B cell (primary cell): ENCODE data around the gene MED26. TPM values are rescaled to one million over a fixed set of nuclear protein-coding genes. Genes with fewer than 3 reads are reported as not detected.

Source experiments
- ATAC-seq: fragments of 200-7000 bp; cut with Tn5 transposase; one replicate; pipeline ENCODE4 v1.10.0; 2021; ENCODE audit warnings: low read depth, mild to moderate bottlenecking, moderate number of reproducible peaks, moderate library complexity
- CTCF ChIA-PET: fragments of 350-600 bp; sonication (Branson Sonifier 250); formaldehyde crosslinking; loops from one replicate; lab custom pipeline; 2021; ENCODE audit warnings: antibody characterized with exemption, inconsistent platforms; lab: Charles Lee
- POLR2A ChIA-PET: fragments of 350-600 bp; sonication (Branson Sonifier 250); formaldehyde crosslinking; loops from one replicate; lab custom pipeline; 2021; ENCODE audit warnings: antibody characterized with exemption; lab: Charles Lee
- DNase-seq: peaks from one replicate; pipeline ENCODE4 v3.0.0; 2013
- H2AFZ ChIP-seq: 2 replicates; pipeline ENCODE4 v1.6.1; 2012; ENCODE audit warnings: mild to moderate bottlenecking, low read depth, low read length; ENCODE audit not compliant: insufficient read depth, poor library complexity, severe bottlenecking
- H3K27ac ChIP-seq, 2 donors: 1 replicate in 1 of 2; 2 replicates in 1 of 2; pipeline ENCODE4 v1.5.1; 2012 to 2013; ENCODE audit warnings: low read length in 2 of 2, mild to moderate bottlenecking in 2 of 2, moderate library complexity in 1 of 2
- H3K27me3 ChIP-seq, 4 experiments: fragments of 200-600 bp in 1 of 4; sonication (generic) in 1 of 4; replicated peaks in 1 of 4; 1 replicate in 2 of 4; 2 replicates in 2 of 4; pipeline versions ENCODE4 v1.6.1 to v1.7.0; 2013 to 2016; ENCODE audit warnings: low read length in 3 of 4, mild to moderate bottlenecking in 2 of 4, mixed read lengths in 1 of 4, moderate library complexity in 1 of 4; ENCODE audit not compliant: insufficient read depth in 4 of 4, control insufficient read depth in 3 of 4; ENCODE audit errors: control extremely low read depth in 1 of 4
- H3K36me3 ChIP-seq, 2 experiments: replicated peaks in 1 of 2; 1 replicate in 1 of 2; 2 replicates in 1 of 2; pipeline versions ENCODE4 v1.6.1 to v1.7.1; 2013; ENCODE audit warnings: low read length in 1 of 2; ENCODE audit not compliant: insufficient read depth in 2 of 2, control insufficient read depth in 1 of 2; ENCODE audit errors: control extremely low read depth in 1 of 2, extremely low read depth in 1 of 2
- H3K4me1 ChIP-seq, 2 donors: fragments of 200-600 bp in 1 of 2; sonication (generic) in 1 of 2; 1 replicate in 1 of 2; 2 replicates in 1 of 2; pipeline versions ENCODE4 v1.5.1 to v1.6.1; 2013 to 2017; ENCODE audit warnings: low read length in 2 of 2; ENCODE audit not compliant: control insufficient read depth in 2 of 2, insufficient read depth in 2 of 2
- H3K4me2 ChIP-seq: replicated peaks from 2 replicates; pipeline ENCODE3; 2012; ENCODE audit warnings: mild to moderate bottlenecking, low read depth, low read length; ENCODE audit not compliant: poor library complexity, severe bottlenecking
- H3K4me3 ChIP-seq, 5 experiments: fragments of 200-600 bp in 1 of 5; sonication (generic) in 1 of 5; 1 replicate in 3 of 5; 2 replicates in 2 of 5; pipeline versions ENCODE4 v1.5.1 to v1.7.0; 2011 to 2016; ENCODE audit warnings: low read length in 4 of 5, mild to moderate bottlenecking in 4 of 5, low read depth in 2 of 5, control low read depth in 1 of 5, moderate library complexity in 1 of 5; ENCODE audit not compliant: insufficient read depth in 1 of 5; ENCODE audit errors: control extremely low read depth in 1 of 5, extremely low read depth in 1 of 5
- H3K79me2 ChIP-seq: fragments of 200-600 bp; sonication (generic); one replicate; pipeline ENCODE4 v1.6.0; 2016; ENCODE audit warnings: low read length; ENCODE audit not compliant: control insufficient read depth, insufficient read depth
- H3K9ac ChIP-seq: fragments of 200-600 bp; sonication (generic); 2 replicates; pipeline ENCODE4 v1.6.1; 2017; ENCODE audit warnings: mild to moderate bottlenecking, low read length, moderate library complexity
- H3K9me3 ChIP-seq, 3 donors: one replicate each; pipeline versions ENCODE4 v1.6.1 to v1.7.1; 2013; ENCODE audit warnings: low read length in 2 of 3; ENCODE audit not compliant: control insufficient read depth in 2 of 3, insufficient read depth in 1 of 3; ENCODE audit errors: control extremely low read depth in 1 of 3
- H4K20me1 ChIP-seq: 2 replicates; pipeline ENCODE4 v1.6.0; 2012; ENCODE audit warnings: mild to moderate bottlenecking, low read length; ENCODE audit not compliant: insufficient read depth, control insufficient read depth, poor library complexity, severe bottlenecking
- H3K27ac Mint-ChIP-seq: one replicate; pipeline ENCODE4 v1.8.0; 2021; ENCODE audit warnings: mixed read lengths
- H3K27me3 Mint-ChIP-seq: one replicate; pipeline ENCODE4 v1.8.0; 2021; ENCODE audit warnings: mixed read lengths
- H3K4me1 Mint-ChIP-seq: one replicate; pipeline ENCODE4 v1.8.0; 2021; ENCODE audit warnings: mixed read lengths
- H3K4me3 Mint-ChIP-seq: one replicate; pipeline ENCODE4 v1.8.0; 2021; ENCODE audit warnings: mixed read lengths
- H3K9me3 Mint-ChIP-seq: one replicate; pipeline ENCODE4 v1.8.0; 2022; ENCODE audit warnings: mixed read lengths; ENCODE audit not compliant: insufficient read depth
- EZH2 ChIP-seq: IDR thresholded peaks from 2 replicates; pipeline ENCODE4 v1.6.1; 2012; ENCODE audit warnings: borderline replicate concordance, low read depth, mild to moderate bottlenecking, moderate library complexity, low read length; ENCODE audit not compliant: insufficient read depth, poor library complexity, severe bottlenecking
- WGBS: methylation state at CpG from one replicate; pipeline ENCODE4 v1.1.5; 2013; ENCODE audit warnings: missing lambda C conversion rate; ENCODE audit not compliant: insufficient coverage; 5-methylcytosine and 5-hydroxymethylcytosine counted together
- intact Hi-C: fragments of 100-400 bp; cut with micrococcal nuclease; formaldehyde crosslinking; loops from one replicate; pipeline ENCODE4 v1.10.0; 2022
- polyA plus RNA-seq: library from polyadenylated mRNA; depleted of rRNA; stranded (reverse); fragments of >200 nt; gene quantifications from 2 replicates; pipeline ENCODE4 v1.2.3, GENCODE V29; 2012
- total RNA-seq, 2 donors: library from RNA; stranded (reverse); fragments of 120-200 nt in 1 of 2; gene quantifications; 1 replicate in 1 of 2; 2 replicates in 1 of 2; pipeline versions ENCODE4 v1.2.3 to v1.2.4, GENCODE V29; 2013 to 2022
- TF ChIP-seq, protein P1 (sequence below): fragments of 200-600 bp; IDR thresholded peaks from one replicate; pipeline ENCODE4 v1.8.0; 2022; ENCODE audit warnings: antibody characterized with exemption, mild to moderate bottlenecking

The MED26 gene
- total and polyA plus RNA-seq, 2 donors (not counting 1 experiment from before 2014, with no cell fraction given), result 15.6 to 33.6 TPM

- POLR2A ChIA-PET, result interaction anchor here (0.5 kb wide), 1 partner anchor 128 kb away, joined by 4 read pairs; no protein-coding TSS in a partner anchor
- WGBS, result 91% methylated on average over 8 of the region's 12 CpGs
- intact Hi-C loops, result no loop called here
- DNase-seq (no peak), ATAC-seq (no peak)
- H3K27me3 Mint-ChIP-seq, result no peaks in the 10 kb centered on the region
- H3K9me3 Mint-ChIP-seq, result no peaks in the 10 kb centered on the region
- CTCF ChIA-PET, result interaction anchor here (1.1 to 2.3 kb wide), 2 partner anchors 10 to 20 kb away, joined by 3 to 8 read pairs; no protein-coding TSS in a partner anchor
- peak overlapping the region; percentile 37 for H3K4me2 ChIP-seq
- H3K36me3 ChIP-seq, result peaks cover 0 to 11% of the 10 kb centered on the region in 2 experiments
- H3K27ac Mint-ChIP-seq, result peak overlapping the region; percentile 42
- H3K27ac ChIP-seq, result peak overlapping the region in 1 of 2 donors; percentile 56
- H3K4me3 ChIP-seq, result no peak overlapping the region
- peaks cover 74% of the 10 kb centered on the region for H3K4me1 Mint-ChIP-seq
- H4K20me1 ChIP-seq, result peaks cover 81% of the 10 kb centered on the region
- peaks cover 46 to 57% of the 10 kb centered on the region in 2 donors for H3K4me1 ChIP-seq
- no peaks in the 10 kb centered on the region for H3K27me3 ChIP-seq
- H3K4me3 Mint-ChIP-seq, result no peak overlapping the region
- peaks cover 100% of the 10 kb centered on the region for H3K79me2 ChIP-seq
- H3K9ac ChIP-seq, result no peak overlapping the region
- no peak overlapping the region for H2AFZ ChIP-seq
- H3K9me3 ChIP-seq, result peaks cover 0 to 2% (median 0%) of the 10 kb centered on the region in 3 donors
- TF ChIP-seq, protein P1, sequence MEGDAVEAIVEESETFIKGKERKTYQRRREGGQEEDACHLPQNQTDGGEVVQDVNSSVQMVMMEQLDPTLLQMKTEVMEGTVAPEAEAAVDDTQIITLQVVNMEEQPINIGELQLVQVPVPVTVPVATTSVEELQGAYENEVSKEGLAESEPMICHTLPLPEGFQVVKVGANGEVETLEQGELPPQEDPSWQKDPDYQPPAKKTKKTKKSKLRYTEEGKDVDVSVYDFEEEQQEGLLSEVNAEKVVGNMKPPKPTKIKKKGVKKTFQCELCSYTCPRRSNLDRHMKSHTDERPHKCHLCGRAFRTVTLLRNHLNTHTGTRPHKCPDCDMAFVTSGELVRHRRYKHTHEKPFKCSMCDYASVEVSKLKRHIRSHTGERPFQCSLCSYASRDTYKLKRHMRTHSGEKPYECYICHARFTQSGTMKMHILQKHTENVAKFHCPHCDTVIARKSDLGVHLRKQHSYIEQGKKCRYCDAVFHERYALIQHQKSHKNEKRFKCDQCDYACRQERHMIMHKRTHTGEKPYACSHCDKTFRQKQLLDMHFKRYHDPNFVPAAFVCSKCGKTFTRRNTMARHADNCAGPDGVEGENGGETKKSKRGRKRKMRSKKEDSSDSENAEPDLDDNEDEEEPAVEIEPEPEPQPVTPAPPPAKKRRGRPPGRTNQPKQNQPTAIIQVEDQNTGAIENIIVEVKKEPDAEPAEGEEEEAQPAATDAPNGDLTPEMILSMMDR, result no peak
- TF ChIP-seq EZH2, result no peak
Measured at GRCh38 chr19:16607819-16608218, 20.2 kb downstream of the MED26 start.

- H3K4me1 Mint-ChIP-seq, result peaks cover 66% of the 10 kb centered on the region
- ChIA-PET POLR2A (interaction anchor here (2.1 kb wide), 1 partner anchor 14 kb away, joined by 4 read pairs; no protein-coding TSS in a partner anchor), CTCF (interaction anchor here (2.3 kb wide), 1 partner anchor 18 kb away, joined by 8 read pairs; no protein-coding TSS in a partner anchor)
- peak overlapping the region; percentile 11 for H3K27ac Mint-ChIP-seq
- Histone ChIP-seq H3K4me3 (no peak overlapping the region), H3K79me2 (peaks cover 100% of the 10 kb centered on the region), H2AFZ (no peak overlapping the region), H3K4me2 (peak overlapping the region; percentile 16), H3K36me3 (peaks cover 0 to 11% of the 10 kb centered on the region in 2 experiments), H3K27ac (peak overlapping the region in 1 of 2 donors; percentile 50), H3K4me1 (peaks cover 38 to 59% of the 10 kb centered on the region in 2 donors), H3K9me3 (peaks cover 0 to 7% (median 0%) of the 10 kb centered on the region in 3 donors), H3K27me3 (no peaks in the 10 kb centered on the region), H4K20me1 (peaks cover 81% of the 10 kb centered on the region), H3K9ac (no peak overlapping the region)
- TF ChIP-seq, protein P1, result no peak
- TF ChIP-seq EZH2, result no peak
- peak overlapping the region; percentile 3 for H3K4me3 Mint-ChIP-seq
- DNase-seq, result no peak
- ATAC-seq, result no peak
- H3K9me3 Mint-ChIP-seq, result no peaks in the 10 kb centered on the region
- H3K27me3 Mint-ChIP-seq, result no peaks in the 10 kb centered on the region
- WGBS, result 93% methylated on average over 7 of the region's 8 CpGs
- intact Hi-C loops, result no loop called here
Measured at GRCh38 chr19:16605553-16605994, 22.4 kb downstream of the MED26 start.
